Right kidney (tissue), 1 donor: Measurements from ENCODE around the gene PRKAG1.

Experiments
- DNase-seq: peaks from one replicate; pipeline ENCODE4 v3.0.0-alpha.2; 2016

The PRKAG1 gene

GRCh38 chr12:49032276-49032675, 13.7 kb upstream of the PRKAG1 start:
- no peak for DNase-seq

- DNase-seq = no peak
Observed at GRCh38 chr12:49031573-49032161, 13.1 kb upstream of the PRKAG1 start.

DNA sequence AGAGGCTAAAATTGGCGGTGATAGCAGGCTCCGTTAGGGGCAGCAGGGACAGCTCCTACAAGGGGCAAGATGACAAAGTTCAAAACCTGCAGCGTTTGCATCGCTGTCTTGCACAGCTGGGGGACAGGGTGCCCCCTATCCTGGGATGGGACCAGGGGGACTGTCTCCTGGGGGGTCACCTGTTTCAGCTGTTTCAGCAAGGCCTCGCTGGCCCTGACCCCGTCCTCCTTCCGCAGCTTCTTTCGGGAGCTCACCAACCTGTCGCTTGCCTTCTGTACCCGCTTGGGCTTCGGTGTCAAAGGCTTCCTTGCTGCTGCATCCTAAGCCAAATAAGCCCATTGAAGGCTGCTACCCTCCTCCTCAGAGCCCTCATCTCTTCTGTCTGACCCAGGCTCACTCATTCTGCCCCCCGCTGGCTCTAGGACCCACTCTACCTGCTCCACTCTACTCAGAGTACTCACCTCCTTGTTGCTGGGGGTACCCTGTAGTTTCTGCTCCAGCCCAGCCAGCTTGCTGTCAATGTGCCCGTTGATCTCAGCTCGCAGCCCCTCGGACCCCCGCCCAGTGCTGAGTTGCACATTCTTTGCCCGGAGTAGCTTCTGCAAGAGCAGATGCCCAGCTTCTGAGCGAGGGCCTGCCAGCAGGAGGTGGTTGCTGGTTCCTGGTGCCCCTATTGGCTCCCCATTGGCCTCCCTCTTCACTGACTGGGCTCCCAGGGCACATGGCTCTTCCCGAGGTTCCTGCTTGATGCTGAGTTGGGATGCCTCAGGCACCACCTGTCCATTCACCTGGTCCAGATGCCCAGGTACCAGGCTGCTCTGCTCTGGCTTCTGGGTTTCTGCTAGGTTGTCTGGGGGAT, 12.4 kb upstream of the PRKAG1 start:
- no peak for DNase-seq

GRCh38 chr12:49030119-49030518, 11.5 kb upstream of the PRKAG1 start:
- DNase-seq = no peak

DNA sequence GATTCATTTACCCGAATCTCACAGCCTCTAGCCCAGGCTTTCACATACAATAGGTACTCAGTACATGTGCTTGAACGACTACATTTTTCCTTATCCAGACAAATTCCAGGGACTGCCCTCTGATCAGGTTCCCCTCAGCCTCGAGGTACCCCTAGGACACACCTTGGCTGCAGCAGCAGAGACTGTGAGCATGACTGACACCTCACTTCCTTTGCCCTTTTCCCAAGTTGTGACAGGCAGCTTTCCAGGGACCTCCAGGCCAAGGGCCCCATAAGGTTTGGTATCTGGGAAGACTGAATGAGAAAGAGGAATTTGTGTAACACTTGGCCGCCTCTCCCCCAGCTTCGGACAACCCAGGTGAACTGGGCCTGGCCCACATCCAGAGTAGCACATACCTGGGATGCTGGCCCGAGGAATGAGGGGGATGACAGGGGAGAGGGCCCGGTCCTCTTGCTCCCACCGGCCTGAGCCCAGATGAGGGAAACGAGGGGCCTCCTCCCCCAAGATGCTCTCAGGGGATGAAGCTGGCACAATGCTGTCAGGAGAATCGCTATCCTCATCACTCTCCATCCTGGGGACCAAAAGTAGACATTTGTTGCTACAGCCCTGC, 10.2 kb upstream of the PRKAG1 start:
- no peak for DNase-seq

DNA sequence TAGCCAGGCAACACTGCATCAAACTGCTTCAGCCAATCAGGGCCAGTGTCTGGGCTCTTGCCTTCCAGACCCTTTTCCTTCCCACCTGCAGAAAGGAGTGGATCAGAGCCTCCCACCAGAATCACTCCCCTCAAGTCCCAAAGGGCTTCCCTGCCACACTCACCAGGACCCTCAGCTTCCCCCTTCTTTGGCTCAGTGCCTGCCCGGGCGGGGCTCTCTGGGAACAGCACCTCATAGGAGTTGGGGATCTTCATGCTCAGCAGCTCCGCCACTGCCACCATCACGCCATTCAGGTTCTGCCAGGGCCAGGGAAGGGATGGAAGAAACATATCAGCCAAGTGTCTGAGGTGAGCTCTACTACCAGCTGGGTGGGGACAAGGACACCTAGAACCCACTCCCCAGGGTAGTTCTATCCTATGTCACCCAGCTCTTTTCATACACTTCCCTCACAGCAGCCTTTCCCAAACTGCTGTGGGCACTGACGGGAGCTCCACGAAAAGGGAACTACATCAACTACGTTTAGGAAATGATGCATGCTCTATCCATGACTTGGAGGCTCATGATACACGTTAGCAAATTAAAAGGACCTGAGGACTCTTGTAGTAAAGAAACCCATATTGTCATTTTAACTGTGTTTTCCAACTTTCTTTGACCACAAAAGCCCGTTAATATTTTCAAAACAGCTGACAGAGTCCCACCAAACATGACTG, 9.4 kb upstream of the PRKAG1 start:
- DNase-seq = no peak

- no peak for DNase-seq
Observed at GRCh38 chr12:49026678-49027480, 8.3 kb upstream of the PRKAG1 start.

- no peak for DNase-seq
Observed at GRCh38 chr12:49026101-49026500, 7.5 kb upstream of the PRKAG1 start.

DNA sequence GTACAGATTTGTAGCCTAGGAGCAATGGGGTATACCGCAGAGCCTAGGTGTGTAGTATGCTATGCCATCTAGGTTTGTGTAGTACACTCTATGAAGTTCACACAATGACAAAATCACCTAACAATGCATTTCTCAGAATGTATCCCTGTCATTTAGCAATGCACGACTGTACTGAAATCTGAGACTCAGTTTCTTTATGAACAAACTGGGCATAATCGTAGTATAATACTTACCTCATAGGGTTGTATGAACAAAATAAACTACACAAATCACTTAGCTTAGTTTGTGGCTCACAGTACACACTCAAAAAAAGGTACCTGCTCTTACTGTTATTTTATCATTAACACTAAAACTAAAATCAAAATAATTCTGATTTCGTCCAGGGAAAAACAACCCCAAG, 6.9 kb upstream of the PRKAG1 start:
- DNase-seq = no peak

DNA sequence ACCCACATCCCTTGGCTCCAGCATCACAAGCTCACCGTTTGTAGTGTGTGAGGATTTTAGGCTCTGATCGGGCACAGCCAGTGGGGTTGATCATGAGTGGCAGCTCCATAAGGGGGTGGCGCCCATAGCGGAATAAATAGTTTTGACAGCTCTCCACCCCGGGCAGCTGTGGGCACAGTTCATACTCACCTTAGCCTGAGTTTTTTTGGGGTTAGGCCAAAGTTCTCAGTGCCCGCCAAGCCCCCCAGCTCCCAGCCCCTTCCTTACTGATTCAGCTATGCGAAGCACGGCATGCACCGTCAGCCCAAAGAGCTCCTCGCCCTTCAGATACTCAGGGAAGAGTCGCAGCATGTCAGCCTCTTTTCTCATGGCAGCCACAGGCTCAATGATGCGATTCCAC, 6.0 kb upstream of the PRKAG1 start:
- DNase-seq = no peak

DNA sequence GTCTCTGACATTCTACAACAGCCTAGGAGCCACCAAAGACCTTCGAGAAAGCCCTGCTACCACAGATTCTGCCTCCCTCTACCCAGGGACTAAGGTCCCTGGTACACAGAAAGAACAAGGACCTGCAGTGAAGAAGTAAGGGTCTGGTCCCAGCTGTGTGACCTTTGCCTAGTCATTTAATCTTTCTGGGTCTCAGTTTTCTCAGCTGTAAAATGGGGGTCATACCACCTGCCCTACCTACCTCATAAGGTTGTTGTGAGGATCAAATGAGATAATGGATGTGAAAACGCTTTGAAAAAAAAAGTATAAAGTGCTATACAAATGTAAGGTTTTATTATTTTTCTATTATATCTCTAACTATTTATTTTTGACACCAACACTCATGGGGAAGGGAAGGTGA, 5.2 kb upstream of the PRKAG1 start:
- no peak for DNase-seq

GRCh38 chr12:49022558-49023178, 4.1 kb upstream of the PRKAG1 start:
- no peak for DNase-seq

DNA sequence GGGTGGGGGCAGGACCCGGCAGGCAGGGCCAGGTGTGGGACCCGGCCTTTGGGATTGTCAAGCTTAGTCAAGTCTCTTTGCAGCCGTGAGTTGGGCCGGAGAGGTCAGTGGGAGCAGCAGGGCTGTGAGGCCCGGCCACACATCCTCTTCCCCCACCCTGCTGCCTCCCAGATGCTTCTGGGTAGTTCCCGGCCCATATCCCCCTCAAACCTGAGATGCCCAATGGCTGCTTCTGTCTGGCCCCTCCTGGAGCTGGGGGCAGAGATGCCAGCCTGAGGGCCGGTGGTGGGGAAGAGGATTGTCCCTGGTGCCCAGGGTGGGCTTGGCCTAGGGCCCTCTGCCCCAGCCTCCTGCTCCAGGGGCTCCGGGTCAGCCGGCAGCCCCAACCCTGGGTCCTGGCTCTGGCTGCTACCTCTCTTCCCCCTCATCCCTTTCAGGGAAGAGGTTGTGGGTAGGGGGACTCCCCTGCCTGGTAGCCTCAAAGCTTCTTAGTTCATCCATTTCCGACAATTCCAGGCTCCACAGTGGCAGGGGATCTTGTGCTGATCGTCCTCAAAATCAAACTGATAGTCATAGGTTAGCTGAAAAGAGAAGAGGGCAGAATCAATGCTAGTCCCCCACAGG, 2.8 kb upstream of the PRKAG1 start:
- DNase-seq = no peak

DNA sequence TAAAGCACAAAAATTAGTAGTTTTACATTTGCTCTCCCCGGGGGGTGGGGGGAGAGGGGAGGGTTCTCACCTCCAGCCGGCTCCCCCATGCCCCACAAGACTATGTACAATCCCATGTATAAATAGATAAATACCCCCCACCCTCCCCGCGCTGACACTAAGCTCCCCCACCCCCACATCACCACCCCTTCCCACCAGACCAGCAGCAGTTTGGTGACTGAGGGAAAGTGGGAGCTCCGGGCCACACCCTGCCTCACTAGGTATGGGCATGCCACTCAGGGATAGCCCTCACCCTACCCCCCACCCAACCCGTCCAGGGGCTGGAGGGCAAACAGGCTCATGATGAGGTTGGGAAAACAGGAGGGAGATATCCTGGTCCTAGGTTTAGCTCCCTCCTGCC, 1.9 kb upstream of the PRKAG1 start:
- DNase-seq = no peak

DNA sequence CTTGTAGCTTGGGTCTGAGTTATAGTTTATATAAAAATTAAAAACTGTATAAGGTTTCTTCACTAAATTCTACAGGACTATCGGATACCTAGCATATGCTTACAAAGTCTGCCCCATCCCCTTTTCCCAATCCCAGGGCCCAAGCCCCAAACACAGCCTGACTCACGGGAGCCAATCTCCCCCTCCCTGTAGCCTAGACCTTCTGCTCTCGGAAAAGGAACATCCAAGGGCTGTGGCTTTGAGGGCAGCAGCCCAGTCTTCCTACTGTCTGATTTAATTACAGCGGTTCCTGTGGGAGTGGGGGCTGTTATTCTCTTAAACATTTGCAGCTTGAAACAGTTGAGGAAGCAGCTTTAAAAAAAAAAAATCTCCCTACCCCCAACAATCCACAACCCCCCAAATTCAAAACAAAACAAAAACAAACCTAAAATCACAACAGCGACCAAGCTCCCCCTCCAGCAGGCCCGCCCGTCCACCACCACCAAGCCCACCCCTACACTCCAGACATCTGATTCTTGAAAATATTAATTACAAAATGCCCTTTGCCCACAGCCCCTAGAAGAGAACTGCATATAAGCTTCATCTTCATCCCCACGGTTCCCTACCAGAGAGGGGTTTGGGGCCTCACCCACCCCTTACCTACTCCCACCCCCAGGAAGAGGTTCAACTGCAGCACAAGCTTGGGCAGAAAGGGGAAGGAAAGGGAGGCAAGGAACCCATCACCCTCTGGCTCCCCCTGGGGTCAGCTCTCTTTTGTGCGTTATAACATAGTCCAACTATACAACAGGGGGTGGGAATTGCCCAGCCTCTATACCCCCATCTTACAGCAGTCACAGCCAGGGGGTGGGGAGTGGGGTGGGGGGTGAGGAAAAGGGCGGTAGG, 1.1 kb upstream of the PRKAG1 start:
- peak; percentile 22 for DNase-seq

GRCh38 chr12:49019120-49019430, 499 bp upstream of the PRKAG1 start:
- no peak for DNase-seq

- no peak for DNase-seq
Observed at GRCh38 chr12:49017891-49018260, 700 bp downstream of the PRKAG1 start.

GRCh38 chr12:49015196-49015595, 3.4 kb downstream of the PRKAG1 start:
- no peak for DNase-seq

DNA sequence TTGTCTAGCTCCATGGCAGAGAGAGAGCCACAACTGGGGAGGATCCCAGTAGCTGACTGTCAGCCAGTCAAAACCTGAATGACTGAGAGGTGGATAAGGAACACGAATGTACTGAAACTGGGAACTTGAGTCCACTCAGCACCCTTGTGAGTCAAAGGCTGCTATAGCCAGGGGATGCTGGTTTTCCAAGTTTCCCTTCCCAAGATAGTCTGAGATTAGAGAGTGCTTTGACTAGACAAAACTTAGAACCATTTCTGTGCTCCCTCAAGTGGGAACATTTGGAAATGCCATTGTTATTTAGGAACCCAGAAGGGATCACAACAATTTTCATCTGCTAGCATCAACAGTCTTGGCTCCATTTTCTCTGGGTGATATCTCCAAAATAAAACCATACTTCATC, 4.0 kb downstream of the PRKAG1 start:
- no peak for DNase-seq

- DNase-seq = no peak
Observed at GRCh38 chr12:49013428-49013827, 5.1 kb downstream of the PRKAG1 start.

GRCh38 chr12:49012739-49013138, 5.8 kb downstream of the PRKAG1 start:
- no peak for DNase-seq
